ENCODE results near the gene PRDM16.

Gene PRDM16

GRCh38 chr1:3461238-3461933 is 392.4 kb downstream of the PRDM16 start:
- H3K79me1 ChIP-seq (replicated peaks; ENCODE audit: low read length, poor library complexity, severe bottlenecking) = no peaks in the 10 kb centered on the region
- H4K91ac ChIP-seq (ENCODE audit: low read length) = peak overlapping the region; percentile 55
- H3K27ac ChIP-seq (ENCODE audit: low read length, poor library complexity, severe bottlenecking) = no peak overlapping the region
- peak overlapping the region in 1 of 2 experiments; percentile 7 for H3K14ac ChIP-seq (ENCODE audit: low read length in 2 of 2)
- 94% methylated on average over 30 of the region's 30 CpGs for WGBS
- H3K4ac ChIP-seq (ENCODE audit: low read depth in 1 of 2, low read length in 2 of 2) = peak overlapping the region; percentile 13 to 16
- peak overlapping the region in 1 of 2 experiments; percentile 23 for H3K4me3 ChIP-seq (ENCODE audit: insufficient read depth in 1 of 2, low read depth in 1 of 2, low read length in 2 of 2)
- H3K4me1 ChIP-seq (ENCODE audit: control insufficient read depth, insufficient read depth, low read depth, low read length) = peaks cover 32% of the 10 kb centered on the region
- peak overlapping the region in 1 of 2 experiments; percentile 32 for H2BK12ac ChIP-seq (ENCODE audit: low read length in 2 of 2)
- no peak overlapping the region for H2AK5ac ChIP-seq (ENCODE audit: low read length, severe bottlenecking)
- DNase-seq = no peak
- no peak overlapping the region for H2BK15ac ChIP-seq (ENCODE audit: low read depth, poor library complexity, severe bottlenecking)
- H3K27me3 ChIP-seq (ENCODE audit: control insufficient read depth in 1 of 2, insufficient read depth in 1 of 2, low read length in 2 of 2) = peaks cover 12 to 90% of the 10 kb centered on the region in 2 experiments
- H2BK120ac ChIP-seq (ENCODE audit: low read depth, low read length) = no peak overlapping the region
- no peak overlapping the region for H3K9ac ChIP-seq (ENCODE audit: low read length)
- no peak overlapping the region for H2AFZ ChIP-seq (ENCODE audit: low read depth, low read length)
- no peaks in the 10 kb centered on the region for H3K9me3 ChIP-seq (ENCODE audit: control insufficient read depth, low read length)
- no peak overlapping the region for H4K8ac ChIP-seq (ENCODE audit: low read length)
- H3K23ac ChIP-seq (ENCODE audit: low read length in 2 of 2) = no peak overlapping the region
- no peak overlapping the region for H3K4me2 ChIP-seq (ENCODE audit: low read length, poor library complexity, severe bottlenecking)
- peak overlapping the region; percentile 16 to 28 for H3K18ac ChIP-seq (ENCODE audit: low read depth in 1 of 2, low read length in 2 of 2)
- no peak overlapping the region for H2BK5ac ChIP-seq (ENCODE audit: low read depth, low read length, poor library complexity, severe bottlenecking)
- no peaks in the 10 kb centered on the region for H3K36me3 ChIP-seq (ENCODE audit: control insufficient read depth in 1 of 2, insufficient read depth in 2 of 2, low read depth in 1 of 2, low read length in 2 of 2)

DNA sequence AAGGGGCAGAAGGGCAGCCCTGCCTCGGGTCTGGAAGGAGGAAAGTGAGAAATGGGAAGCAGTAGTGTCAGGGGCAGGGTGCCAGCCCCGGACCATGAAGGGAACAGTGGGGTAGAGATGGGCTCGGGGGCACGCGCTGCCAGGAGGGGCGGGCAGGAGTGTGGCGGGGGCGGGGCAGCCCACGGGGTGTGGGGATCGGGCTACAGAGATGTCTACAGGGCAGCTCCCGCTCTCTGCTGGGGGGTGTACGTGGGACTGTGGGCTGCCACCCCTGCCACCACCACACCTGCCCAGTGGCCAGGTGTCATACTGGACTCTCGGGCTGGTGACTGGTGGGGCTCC is 392.9 kb downstream of the PRDM16 start:
- Histone ChIP-seq H4K8ac (ENCODE audit: low read length) (no peak overlapping the region), H3K9ac (ENCODE audit: low read length) (no peak overlapping the region), H2BK12ac (ENCODE audit: low read length in 2 of 2) (peak overlapping the region in 1 of 2 experiments; percentile 6), H2BK15ac (ENCODE audit: low read depth, poor library complexity, severe bottlenecking) (no peak overlapping the region), H2AFZ (ENCODE audit: low read depth, low read length) (no peak overlapping the region), H2AK5ac (ENCODE audit: low read length, severe bottlenecking) (no peak overlapping the region), H3K4me2 (ENCODE audit: low read length, poor library complexity, severe bottlenecking) (no peak overlapping the region), H3K18ac (ENCODE audit: low read depth in 1 of 2, low read length in 2 of 2) (peak overlapping the region in 1 of 2 experiments; percentile 28), H3K23ac (ENCODE audit: low read length in 2 of 2) (no peak overlapping the region), H3K27ac (ENCODE audit: low read length, poor library complexity, severe bottlenecking) (no peak overlapping the region), H3K4me3 (ENCODE audit: insufficient read depth in 1 of 2, low read depth in 1 of 2, low read length in 2 of 2) (no peak overlapping the region), H2BK120ac (ENCODE audit: low read depth, low read length) (no peak overlapping the region), H3K27me3 (ENCODE audit: control insufficient read depth in 1 of 2, insufficient read depth in 1 of 2, low read length in 2 of 2) (peaks cover 7 to 90% of the 10 kb centered on the region in 2 experiments), H3K4me1 (ENCODE audit: control insufficient read depth, insufficient read depth, low read depth, low read length) (peaks cover 32% of the 10 kb centered on the region), H3K9me3 (ENCODE audit: control insufficient read depth, low read length) (no peaks in the 10 kb centered on the region), H3K79me1 (replicated peaks; ENCODE audit: low read length, poor library complexity, severe bottlenecking) (no peaks in the 10 kb centered on the region), H3K36me3 (ENCODE audit: control insufficient read depth in 1 of 2, insufficient read depth in 2 of 2, low read depth in 1 of 2, low read length in 2 of 2) (no peaks in the 10 kb centered on the region), H4K91ac (ENCODE audit: low read length) (peak overlapping the region; percentile 55), H2BK5ac (ENCODE audit: low read depth, low read length, poor library complexity, severe bottlenecking) (no peak overlapping the region), H3K14ac (ENCODE audit: low read length in 2 of 2) (peak overlapping the region in 1 of 2 experiments; percentile 7), H3K4ac (ENCODE audit: low read depth in 1 of 2, low read length in 2 of 2) (peak overlapping the region in 1 of 2 experiments; percentile 13)
- no peak for DNase-seq
- WGBS = 98% methylated on average over 12 of the region's 13 CpGs

DNA sequence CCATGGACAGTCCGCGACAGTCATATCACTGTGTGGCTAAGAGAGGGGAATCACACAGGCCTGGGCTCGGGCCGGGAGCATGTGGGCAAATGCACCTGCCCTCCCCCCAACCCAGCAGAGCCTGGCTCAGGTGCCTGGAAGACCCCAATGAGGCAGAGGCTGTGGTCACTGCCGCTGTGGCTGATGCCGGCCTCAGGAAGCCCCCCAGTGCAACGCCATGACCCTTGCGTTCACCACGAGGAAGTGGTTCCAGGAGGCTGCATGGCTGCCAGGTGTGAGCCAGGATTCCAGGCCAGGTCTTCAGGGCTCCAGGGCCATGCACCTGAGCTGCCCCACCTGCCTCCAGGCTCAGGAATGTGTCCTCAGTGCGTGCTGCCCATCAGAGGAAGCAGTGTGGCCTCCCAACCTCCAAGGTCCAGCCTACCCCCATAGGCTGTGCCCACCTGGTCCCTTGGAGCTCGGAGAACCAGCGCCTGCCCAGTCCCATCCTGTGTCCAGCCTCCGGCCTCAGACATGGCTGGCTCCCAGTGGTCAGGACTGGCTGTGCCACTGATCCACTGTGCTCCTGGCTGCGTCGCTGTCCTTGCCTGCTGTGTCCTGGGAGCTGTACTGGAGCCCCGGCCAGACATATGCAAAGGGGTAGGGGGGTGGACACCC is 393.5 kb downstream of the PRDM16 start:
- Histone ChIP-seq H2BK5ac (ENCODE audit: low read depth, low read length, poor library complexity, severe bottlenecking) (no peak overlapping the region), H3K27me3 (ENCODE audit: control insufficient read depth in 1 of 2, insufficient read depth in 1 of 2, low read length in 2 of 2) (peaks cover under 1 to 89% of the 10 kb centered on the region in 2 experiments), H2AK5ac (ENCODE audit: low read length, severe bottlenecking) (no peak overlapping the region), H3K4me1 (ENCODE audit: control insufficient read depth, insufficient read depth, low read depth, low read length) (peaks cover 32% of the 10 kb centered on the region), H2BK15ac (ENCODE audit: low read depth, poor library complexity, severe bottlenecking) (no peak overlapping the region), H2BK12ac (ENCODE audit: low read length in 2 of 2) (no peak overlapping the region), H3K79me1 (replicated peaks; ENCODE audit: low read length, poor library complexity, severe bottlenecking) (no peaks in the 10 kb centered on the region), H3K4ac (ENCODE audit: low read depth in 1 of 2, low read length in 2 of 2) (no peak overlapping the region), H3K9me3 (ENCODE audit: control insufficient read depth, low read length) (no peaks in the 10 kb centered on the region), H3K36me3 (ENCODE audit: control insufficient read depth in 1 of 2, insufficient read depth in 2 of 2, low read depth in 1 of 2, low read length in 2 of 2) (no peaks in the 10 kb centered on the region), H4K8ac (ENCODE audit: low read length) (no peak overlapping the region), H3K4me2 (ENCODE audit: low read length, poor library complexity, severe bottlenecking) (no peak overlapping the region), H2BK120ac (ENCODE audit: low read depth, low read length) (no peak overlapping the region), H4K91ac (ENCODE audit: low read length) (no peak overlapping the region), H3K14ac (ENCODE audit: low read length in 2 of 2) (peak overlapping the region in 1 of 2 experiments; percentile 41), H3K18ac (ENCODE audit: low read depth in 1 of 2, low read length in 2 of 2) (no peak overlapping the region), H2AFZ (ENCODE audit: low read depth, low read length) (no peak overlapping the region), H3K23ac (ENCODE audit: low read length in 2 of 2) (no peak overlapping the region), H3K27ac (ENCODE audit: low read length, poor library complexity, severe bottlenecking) (no peak overlapping the region), H3K9ac (ENCODE audit: low read length) (no peak overlapping the region), H3K4me3 (ENCODE audit: insufficient read depth in 1 of 2, low read depth in 1 of 2, low read length in 2 of 2) (no peak overlapping the region)
- WGBS = 94% methylated on average over 16 of the region's 16 CpGs
- no peak for DNase-seq

DNA sequence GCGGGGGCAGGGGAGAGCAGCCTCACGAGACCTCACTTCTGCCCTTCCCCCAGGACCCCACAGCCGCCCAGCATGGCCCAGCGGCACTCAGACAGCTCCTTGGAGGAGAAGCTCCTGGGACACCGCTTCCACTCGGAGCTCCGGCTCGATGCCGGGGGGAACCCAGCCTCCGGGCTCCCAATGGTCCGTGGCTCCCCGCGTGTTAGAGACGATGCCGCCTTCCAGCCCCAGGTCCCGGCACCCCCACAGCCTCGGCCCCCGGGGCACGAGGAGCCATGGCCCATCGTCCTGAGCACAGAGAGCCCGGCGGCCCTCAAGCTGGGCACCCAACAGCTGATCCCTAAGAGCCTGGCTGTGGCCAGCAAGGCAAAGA is 394.0 kb downstream of the PRDM16 start:
- H3K36me3 ChIP-seq (ENCODE audit: control insufficient read depth in 1 of 2, insufficient read depth in 2 of 2, low read depth in 1 of 2, low read length in 2 of 2) = no peaks in the 10 kb centered on the region
- no peak overlapping the region for H2AFZ ChIP-seq (ENCODE audit: low read depth, low read length)
- H2BK12ac ChIP-seq (ENCODE audit: low read length in 2 of 2) = no peak overlapping the region
- no peak overlapping the region for H3K4me3 ChIP-seq (ENCODE audit: insufficient read depth in 1 of 2, low read depth in 1 of 2, low read length in 2 of 2)
- no peaks in the 10 kb centered on the region for H3K9me3 ChIP-seq (ENCODE audit: control insufficient read depth, low read length)
- no peak overlapping the region for H3K23ac ChIP-seq (ENCODE audit: low read length in 2 of 2)
- H2AK5ac ChIP-seq (ENCODE audit: low read length, severe bottlenecking) = no peak overlapping the region
- no peak for DNase-seq
- H3K4me1 ChIP-seq (ENCODE audit: control insufficient read depth, insufficient read depth, low read depth, low read length) = peaks cover 35% of the 10 kb centered on the region
- H4K91ac ChIP-seq (ENCODE audit: low read length) = no peak overlapping the region
- H4K8ac ChIP-seq (ENCODE audit: low read length) = no peak overlapping the region
- H3K27me3 ChIP-seq (ENCODE audit: control insufficient read depth in 1 of 2, insufficient read depth in 1 of 2, low read length in 2 of 2) = peaks cover 0 to 87% of the 10 kb centered on the region in 2 experiments
- H3K27ac ChIP-seq (ENCODE audit: low read length, poor library complexity, severe bottlenecking) = no peak overlapping the region
- H2BK5ac ChIP-seq (ENCODE audit: low read depth, low read length, poor library complexity, severe bottlenecking) = no peak overlapping the region
- no peak overlapping the region for H2BK15ac ChIP-seq (ENCODE audit: low read depth, poor library complexity, severe bottlenecking)
- WGBS = 97% methylated on average over 20 of the region's 22 CpGs
- no peak overlapping the region for H3K4ac ChIP-seq (ENCODE audit: low read depth in 1 of 2, low read length in 2 of 2)
- H2BK120ac ChIP-seq (ENCODE audit: low read depth, low read length) = no peak overlapping the region
- no peaks in the 10 kb centered on the region for H3K79me1 ChIP-seq (replicated peaks; ENCODE audit: low read length, poor library complexity, severe bottlenecking)
- no peak overlapping the region for H3K9ac ChIP-seq (ENCODE audit: low read length)
- H3K18ac ChIP-seq (ENCODE audit: low read depth in 1 of 2, low read length in 2 of 2) = no peak overlapping the region
- H3K14ac ChIP-seq (ENCODE audit: low read length in 2 of 2) = no peak overlapping the region
- no peak overlapping the region for H3K4me2 ChIP-seq (ENCODE audit: low read length, poor library complexity, severe bottlenecking)
